Esophagus squamous epithelium (tissue), 4 donors: ENCODE measurements around the gene PSENEN.

ENCODE experiments used
- POLR2A ChIP-seq, 4 donors: fragments of 450-650 bp; IDR thresholded peaks; one replicate each; pipeline ENCODE4 v1.6.1; 2017; ENCODE audit warnings: antibody characterized with exemption in 4 of 4, mild to moderate bottlenecking in 4 of 4, moderate library complexity in 3 of 4
- TF ChIP-seq, protein P1 (sequence below), 6 experiments: fragments of 450-650 bp in 4 of 6; fragments of 200-600 bp in 2 of 6; sonication (generic) in 2 of 6; IDR thresholded peaks; one replicate each; pipeline ENCODE4 v1.5.1; 2016 to 2019; ENCODE audit warnings: antibody characterized with exemption in 6 of 6, mild to moderate bottlenecking in 4 of 6, moderate library complexity in 4 of 6

DNA sequence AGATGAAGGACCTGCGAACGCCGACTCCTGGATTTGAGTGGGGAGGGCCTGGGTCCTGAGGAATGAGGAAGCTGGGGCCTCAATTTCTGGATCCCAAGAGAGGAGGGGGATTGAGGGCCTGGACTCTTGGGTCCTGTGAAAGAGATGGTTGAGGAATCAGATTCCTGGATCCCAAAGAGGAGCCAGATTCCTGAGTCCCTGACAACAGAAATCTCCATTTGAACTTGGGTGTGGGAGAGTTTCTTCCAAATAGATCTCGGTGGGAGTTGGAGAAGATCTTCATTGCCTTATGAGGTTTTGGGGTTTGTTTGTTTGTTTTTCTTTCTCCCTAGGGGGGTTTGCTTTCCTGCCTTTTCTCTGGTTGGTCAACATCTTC is 624 bp downstream of the PSENEN start:
- TF ChIP-seq, protein P1, sequence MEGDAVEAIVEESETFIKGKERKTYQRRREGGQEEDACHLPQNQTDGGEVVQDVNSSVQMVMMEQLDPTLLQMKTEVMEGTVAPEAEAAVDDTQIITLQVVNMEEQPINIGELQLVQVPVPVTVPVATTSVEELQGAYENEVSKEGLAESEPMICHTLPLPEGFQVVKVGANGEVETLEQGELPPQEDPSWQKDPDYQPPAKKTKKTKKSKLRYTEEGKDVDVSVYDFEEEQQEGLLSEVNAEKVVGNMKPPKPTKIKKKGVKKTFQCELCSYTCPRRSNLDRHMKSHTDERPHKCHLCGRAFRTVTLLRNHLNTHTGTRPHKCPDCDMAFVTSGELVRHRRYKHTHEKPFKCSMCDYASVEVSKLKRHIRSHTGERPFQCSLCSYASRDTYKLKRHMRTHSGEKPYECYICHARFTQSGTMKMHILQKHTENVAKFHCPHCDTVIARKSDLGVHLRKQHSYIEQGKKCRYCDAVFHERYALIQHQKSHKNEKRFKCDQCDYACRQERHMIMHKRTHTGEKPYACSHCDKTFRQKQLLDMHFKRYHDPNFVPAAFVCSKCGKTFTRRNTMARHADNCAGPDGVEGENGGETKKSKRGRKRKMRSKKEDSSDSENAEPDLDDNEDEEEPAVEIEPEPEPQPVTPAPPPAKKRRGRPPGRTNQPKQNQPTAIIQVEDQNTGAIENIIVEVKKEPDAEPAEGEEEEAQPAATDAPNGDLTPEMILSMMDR (IDR thresholded peaks at IDR 0.05) = no peak
- TF ChIP-seq POLR2A (IDR thresholded peaks at IDR 0.05) = no peak
